H1 (cell line): Measurements from ENCODE around the gene ANKRD12.

Source experiments
- BACH1 ChIP-seq: IDR thresholded peaks from 2 replicates; pipeline ENCODE4 v1.6.1; 2012; ENCODE audit warnings: low read length, improper control_type of control experiment
- POLR2A ChIP-seq, 2 experiments: IDR thresholded peaks; 1 replicate in 1 of 2; 2 replicates in 1 of 2; pipeline ENCODE4 v1.6.1; 2011; ENCODE audit warnings: low read depth in 2 of 2, low read length in 2 of 2, mild to moderate bottlenecking in 2 of 2; ENCODE audit errors: control extremely low read depth in 1 of 2
- RAD21 ChIP-seq, 2 experiments: IDR thresholded peaks in 1 of 2; conservative IDR thresholded peaks in 1 of 2; 2 replicates each; pipeline ENCODE4 v1.6.1; 2011; ENCODE audit warnings: low read depth in 2 of 2, low read length in 2 of 2, improper control_type of control experiment in 1 of 2, inconsistent platforms in 1 of 2, mild to moderate bottlenecking in 1 of 2, moderate library complexity in 1 of 2
- SP4 ChIP-seq: IDR thresholded peaks from 2 replicates; pipeline ENCODE4 v1.6.1; 2012; ENCODE audit warnings: low read length, inconsistent platforms
- SUZ12 ChIP-seq: fragments of 200-600 bp; sonication (generic); IDR thresholded peaks from 2 replicates; pipeline ENCODE4 v1.6.1; 2012; ENCODE audit warnings: mild to moderate bottlenecking, inconsistent platforms, low read length, moderate library complexity, mixed read lengths
- TF ChIP-seq, protein P1 (sequence below), 3 experiments: IDR thresholded peaks; 1 replicate in 2 of 3; 2 replicates in 1 of 3; pipeline versions ENCODE4 v1.5.1 to v1.6.1; 2011; ENCODE audit warnings: low read length in 3 of 3, mild to moderate bottlenecking in 3 of 3, inconsistent platforms in 2 of 3, low read depth in 1 of 3, moderate library complexity in 1 of 3; ENCODE audit not compliant: insufficient read depth in 1 of 3; ENCODE audit errors: control extremely low read depth in 1 of 3

- TF ChIP-seq RAD21 (IDR thresholded peaks at IDR 0.05 in 1 of 2, conservative IDR thresholded peaks at IDR 0.05 in 1 of 2; ENCODE audit: low read depth in 2 of 2, low read length in 2 of 2) (no peak), POLR2A (IDR thresholded peaks at IDR 0.05; ENCODE audit: control extremely low read depth in 1 of 2, low read depth in 2 of 2, low read length in 2 of 2) (no peak), SUZ12 (no peak), SP4 (no peak), BACH1 (no peak)
- TF ChIP-seq, protein P1, sequence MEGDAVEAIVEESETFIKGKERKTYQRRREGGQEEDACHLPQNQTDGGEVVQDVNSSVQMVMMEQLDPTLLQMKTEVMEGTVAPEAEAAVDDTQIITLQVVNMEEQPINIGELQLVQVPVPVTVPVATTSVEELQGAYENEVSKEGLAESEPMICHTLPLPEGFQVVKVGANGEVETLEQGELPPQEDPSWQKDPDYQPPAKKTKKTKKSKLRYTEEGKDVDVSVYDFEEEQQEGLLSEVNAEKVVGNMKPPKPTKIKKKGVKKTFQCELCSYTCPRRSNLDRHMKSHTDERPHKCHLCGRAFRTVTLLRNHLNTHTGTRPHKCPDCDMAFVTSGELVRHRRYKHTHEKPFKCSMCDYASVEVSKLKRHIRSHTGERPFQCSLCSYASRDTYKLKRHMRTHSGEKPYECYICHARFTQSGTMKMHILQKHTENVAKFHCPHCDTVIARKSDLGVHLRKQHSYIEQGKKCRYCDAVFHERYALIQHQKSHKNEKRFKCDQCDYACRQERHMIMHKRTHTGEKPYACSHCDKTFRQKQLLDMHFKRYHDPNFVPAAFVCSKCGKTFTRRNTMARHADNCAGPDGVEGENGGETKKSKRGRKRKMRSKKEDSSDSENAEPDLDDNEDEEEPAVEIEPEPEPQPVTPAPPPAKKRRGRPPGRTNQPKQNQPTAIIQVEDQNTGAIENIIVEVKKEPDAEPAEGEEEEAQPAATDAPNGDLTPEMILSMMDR (IDR thresholded peaks at IDR 0.05; ENCODE audit: control extremely low read depth in 1 of 3, insufficient read depth in 1 of 3, low read depth in 1 of 3, low read length in 3 of 3) = no peak
Observed at GRCh38 chr18:9184998-9185613, 48.5 kb downstream of the ANKRD12 start.
